HEK293T (cell line): ENCODE results near the gene KCNQ1.

Experiments used
- ARNT ChIP-seq: fragments of 450-650 bp; IDR thresholded peaks from 2 replicates; pipeline ENCODE4 v1.6.1; 2017; ENCODE audit warnings: mild to moderate bottlenecking
- BHLHE40 ChIP-seq: fragments of 450-650 bp; IDR thresholded peaks from 2 replicates; pipeline ENCODE4 v1.6.1; 2016; ENCODE audit warnings: mild to moderate bottlenecking, moderate library complexity, borderline replicate concordance
- ELF4 ChIP-seq: fragments of 450-650 bp; IDR thresholded peaks from 2 replicates; pipeline ENCODE4 v1.6.1; 2017; ENCODE audit warnings: antibody characterized with exemption
- FOXA1 ChIP-seq: fragments of 450-650 bp; IDR thresholded peaks from 2 replicates; pipeline ENCODE4 v1.6.1; 2016; ENCODE audit warnings: mild to moderate bottlenecking
- FOXM1 ChIP-seq: fragments of 450-650 bp; IDR thresholded peaks from 2 replicates; pipeline ENCODE4 v1.6.1; 2017; ENCODE audit warnings: mild to moderate bottlenecking, borderline replicate concordance
- NFRKB ChIP-seq: fragments of 450-650 bp; IDR thresholded peaks from 2 replicates; pipeline ENCODE4 v1.6.1; 2016; ENCODE audit warnings: mild to moderate bottlenecking, moderate library complexity
- SP1 ChIP-seq: fragments of 450-650 bp; IDR thresholded peaks from 2 replicates; pipeline ENCODE4 v1.6.1; 2017
- SUZ12 ChIP-seq: fragments of 450-650 bp; IDR thresholded peaks from 2 replicates; pipeline ENCODE4 v1.6.1; 2016; ENCODE audit warnings: mild to moderate bottlenecking
- TARDBP ChIP-seq: fragments of 450-650 bp; IDR thresholded peaks from 2 replicates; pipeline ENCODE4 v1.6.1; 2016
- ZNF384 ChIP-seq: fragments of 450-650 bp; IDR thresholded peaks from 2 replicates; pipeline ENCODE4 v1.6.1; 2016
- TF ChIP-seq, protein P1 (sequence below): fragments of 450-650 bp; IDR thresholded peaks from 2 replicates; pipeline ENCODE4 v1.6.1; 2016

DNA sequence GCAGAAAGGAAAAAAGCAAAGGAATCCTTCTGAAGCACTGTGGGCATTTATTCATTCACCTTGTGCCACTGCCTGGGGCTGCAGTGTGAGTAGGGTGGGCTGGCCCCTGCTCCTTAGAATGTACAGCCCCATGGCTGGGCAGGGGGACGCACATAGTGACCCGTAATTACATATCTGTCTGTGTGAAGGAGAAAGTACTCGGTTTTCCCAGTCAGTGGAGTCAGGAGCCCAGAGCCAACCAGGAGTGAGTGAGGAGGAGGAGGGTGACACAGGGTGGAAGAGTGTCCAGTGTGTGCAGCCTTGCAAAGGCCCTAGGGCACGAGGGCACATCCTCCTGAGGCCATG is 348.9 kb downstream of the KCNQ1 start:
- no peak for TF ChIP-seq ARNT
- TF ChIP-seq ELF4 = no peak
- no peak for TF ChIP-seq BHLHE40
- TF ChIP-seq NFRKB = no peak
- TF ChIP-seq, protein P1, sequence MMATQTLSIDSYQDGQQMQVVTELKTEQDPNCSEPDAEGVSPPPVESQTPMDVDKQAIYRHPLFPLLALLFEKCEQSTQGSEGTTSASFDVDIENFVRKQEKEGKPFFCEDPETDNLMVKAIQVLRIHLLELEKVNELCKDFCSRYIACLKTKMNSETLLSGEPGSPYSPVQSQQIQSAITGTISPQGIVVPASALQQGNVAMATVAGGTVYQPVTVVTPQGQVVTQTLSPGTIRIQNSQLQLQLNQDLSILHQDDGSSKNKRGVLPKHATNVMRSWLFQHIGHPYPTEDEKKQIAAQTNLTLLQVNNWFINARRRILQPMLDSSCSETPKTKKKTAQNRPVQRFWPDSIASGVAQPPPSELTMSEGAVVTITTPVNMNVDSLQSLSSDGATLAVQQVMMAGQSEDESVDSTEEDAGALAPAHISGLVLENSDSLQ = no peak
- no peak for TF ChIP-seq SP1
- no peak for TF ChIP-seq FOXM1
- no peak for TF ChIP-seq FOXA1
- no peak for TF ChIP-seq TARDBP
- no peak for TF ChIP-seq ZNF384
- TF ChIP-seq SUZ12 = no peak
